Endothelial cell of umbilical vein (primary cell): Measurements from ENCODE around the gene TYW5.

Source experiments
- MYC ChIP-seq: IDR thresholded peaks from one replicate; pipeline ENCODE4 v1.6.1; 2011; ENCODE audit warnings: mild to moderate bottlenecking, low read depth, low read length
- POLR2A ChIP-seq: IDR thresholded peaks from 2 replicates; pipeline ENCODE4 v1.6.1; 2012; ENCODE audit warnings: low read depth, mild to moderate bottlenecking, control low read depth, low read length
- TF ChIP-seq, protein P1 (sequence below), 2 donors: IDR thresholded peaks; 1 replicate in 1 of 2; 2 replicates in 1 of 2; pipeline ENCODE4 v1.5.1; 2011; ENCODE audit warnings: low read length in 2 of 2, mild to moderate bottlenecking in 2 of 2, moderate library complexity in 2 of 2, control low read depth in 1 of 2, inconsistent platforms in 1 of 2, low read depth in 1 of 2; ENCODE audit not compliant: insufficient read depth in 1 of 2; ENCODE audit errors: extremely low read depth in 1 of 2

DNA sequence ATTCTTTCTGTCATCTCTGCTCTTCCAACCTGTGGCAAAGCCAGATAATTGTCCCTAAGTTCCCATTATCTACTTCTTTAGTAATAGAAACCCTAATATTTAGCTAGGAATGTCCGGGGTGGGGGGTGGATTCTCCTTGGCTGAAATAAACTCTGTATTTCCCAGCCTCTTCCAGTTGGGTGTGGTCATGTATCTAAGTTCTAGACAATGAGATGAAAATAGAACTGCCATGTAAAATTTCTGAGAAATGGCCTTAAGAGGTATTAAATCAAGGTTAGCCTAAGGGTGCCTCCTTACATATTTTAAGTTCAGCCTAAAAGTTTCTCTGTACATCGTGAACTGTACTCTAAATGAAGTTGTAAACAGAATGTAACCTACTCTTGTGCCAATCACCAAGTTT is 39.6 kb upstream of the TYW5 start:
- TF ChIP-seq MYC: no peak
- TF ChIP-seq, protein P1, sequence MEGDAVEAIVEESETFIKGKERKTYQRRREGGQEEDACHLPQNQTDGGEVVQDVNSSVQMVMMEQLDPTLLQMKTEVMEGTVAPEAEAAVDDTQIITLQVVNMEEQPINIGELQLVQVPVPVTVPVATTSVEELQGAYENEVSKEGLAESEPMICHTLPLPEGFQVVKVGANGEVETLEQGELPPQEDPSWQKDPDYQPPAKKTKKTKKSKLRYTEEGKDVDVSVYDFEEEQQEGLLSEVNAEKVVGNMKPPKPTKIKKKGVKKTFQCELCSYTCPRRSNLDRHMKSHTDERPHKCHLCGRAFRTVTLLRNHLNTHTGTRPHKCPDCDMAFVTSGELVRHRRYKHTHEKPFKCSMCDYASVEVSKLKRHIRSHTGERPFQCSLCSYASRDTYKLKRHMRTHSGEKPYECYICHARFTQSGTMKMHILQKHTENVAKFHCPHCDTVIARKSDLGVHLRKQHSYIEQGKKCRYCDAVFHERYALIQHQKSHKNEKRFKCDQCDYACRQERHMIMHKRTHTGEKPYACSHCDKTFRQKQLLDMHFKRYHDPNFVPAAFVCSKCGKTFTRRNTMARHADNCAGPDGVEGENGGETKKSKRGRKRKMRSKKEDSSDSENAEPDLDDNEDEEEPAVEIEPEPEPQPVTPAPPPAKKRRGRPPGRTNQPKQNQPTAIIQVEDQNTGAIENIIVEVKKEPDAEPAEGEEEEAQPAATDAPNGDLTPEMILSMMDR (IDR thresholded peaks at IDR 0.05; ENCODE audit: extremely low read depth in 1 of 2, insufficient read depth in 1 of 2, low read depth in 1 of 2, low read length in 2 of 2): no peak
- no peak for TF ChIP-seq POLR2A
